ENCODE data around the gene FYN.

The FYN gene

DNA sequence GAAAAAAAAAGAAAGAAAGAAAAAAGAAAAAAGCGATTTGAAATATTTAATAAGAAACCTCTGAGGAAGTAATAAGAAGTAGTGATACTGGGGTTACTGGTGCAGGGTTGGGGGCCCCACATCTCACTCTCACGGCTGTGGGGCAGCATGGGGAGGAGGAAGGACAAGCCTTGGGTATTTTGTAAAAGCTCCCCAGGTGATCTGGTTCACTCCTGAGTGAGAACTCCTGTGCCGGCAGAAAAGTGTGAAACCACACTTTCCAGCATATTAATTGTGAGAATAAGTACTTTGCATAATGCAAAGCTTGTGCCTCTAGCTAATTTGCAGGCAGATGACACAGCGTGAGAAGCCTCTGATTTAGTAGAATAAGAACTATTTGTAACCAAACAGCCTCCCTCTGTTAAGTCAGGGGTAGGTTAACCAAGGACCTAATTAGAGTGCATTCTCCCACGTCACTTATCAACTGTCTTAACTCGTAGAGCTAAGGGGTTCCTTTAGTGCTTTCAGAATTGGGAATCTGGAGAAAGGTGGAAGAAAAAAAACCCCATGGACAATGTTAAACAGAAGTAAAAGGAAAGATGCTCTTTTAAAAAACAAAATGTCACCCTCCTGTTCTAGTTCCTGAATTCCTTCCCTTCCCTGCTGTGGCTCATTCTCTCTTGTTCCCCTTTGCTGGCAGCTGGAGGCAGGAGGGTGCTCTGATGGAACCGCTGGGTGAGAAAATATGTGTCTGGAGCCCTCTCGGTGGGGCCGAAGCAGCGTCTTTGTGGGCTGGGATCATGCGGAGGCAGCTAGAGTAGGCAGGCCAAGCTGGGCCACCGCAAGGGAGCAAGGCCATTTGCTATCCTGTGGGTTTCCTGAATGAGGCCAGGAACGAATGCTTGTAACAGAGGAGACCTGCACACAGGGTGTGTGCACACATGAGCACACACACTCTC, 108.7 kb downstream of the FYN start:
- DNase-seq (ENCODE audit: extremely low read depth, low read depth), result no peak
- no peak overlapping the region for H3K4me3 ChIP-seq (replicated peaks; ENCODE audit: low read depth, low read length)
- TF ChIP-seq CTCF (IDR thresholded peaks at IDR 0.05; ENCODE audit: low read depth, low read length, missing control alignments), result no peak

DNA sequence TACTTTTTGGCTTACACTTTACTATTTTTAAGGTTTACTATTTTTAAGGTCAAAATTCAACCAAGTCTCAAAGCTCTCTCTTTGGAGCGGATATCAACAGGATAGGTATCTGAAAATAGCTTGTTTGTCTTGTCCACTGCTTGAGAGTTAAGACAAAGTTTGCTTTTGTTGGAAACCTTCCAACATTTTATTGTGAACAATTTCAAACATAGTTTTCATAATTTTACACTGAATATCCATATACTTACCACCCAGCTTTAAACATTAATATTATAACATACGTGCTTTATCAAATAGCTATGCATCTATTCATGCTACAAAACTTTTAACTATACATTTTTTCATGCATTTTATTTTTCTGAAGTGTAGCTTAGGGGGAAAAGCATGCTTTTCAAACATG, 109.9 kb downstream of the FYN start:
- H3K4me3 ChIP-seq (replicated peaks; ENCODE audit: low read depth, low read length), result no peak overlapping the region
- TF ChIP-seq CTCF (IDR thresholded peaks at IDR 0.05; ENCODE audit: low read depth, low read length, missing control alignments), result no peak
- no peak for DNase-seq (ENCODE audit: extremely low read depth, low read depth)

DNA sequence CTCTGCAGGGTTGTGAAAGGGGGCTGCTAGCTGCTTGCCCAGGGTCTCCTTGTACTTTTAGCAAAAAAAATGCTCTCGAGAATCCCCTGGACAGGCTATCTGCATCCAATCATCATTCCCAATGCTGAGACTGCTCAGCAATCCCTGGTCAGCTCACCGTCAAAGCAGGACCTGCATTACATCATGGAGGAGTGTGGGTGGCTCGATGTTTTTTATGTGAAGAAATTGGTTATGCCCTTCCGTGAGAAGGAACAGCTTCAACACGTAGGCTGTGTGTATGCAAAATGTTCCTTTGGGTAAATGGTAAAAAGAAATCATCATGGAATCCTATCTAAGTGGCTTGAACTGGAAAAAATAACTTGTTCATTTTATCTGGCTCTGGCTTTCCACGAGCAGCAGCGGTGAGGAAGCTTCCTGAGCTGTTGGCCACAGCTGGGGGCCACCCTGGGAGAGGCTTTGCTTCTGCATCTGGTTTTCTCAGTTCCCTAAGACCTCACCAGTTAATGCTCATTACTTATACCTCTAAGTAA, 111.4 kb downstream of the FYN start:
- no peak overlapping the region for H3K4me3 ChIP-seq (replicated peaks; ENCODE audit: low read depth, low read length)
- TF ChIP-seq CTCF (IDR thresholded peaks at IDR 0.05; ENCODE audit: low read depth, low read length, missing control alignments), result no peak
- no peak for DNase-seq (ENCODE audit: extremely low read depth, low read depth)

DNA sequence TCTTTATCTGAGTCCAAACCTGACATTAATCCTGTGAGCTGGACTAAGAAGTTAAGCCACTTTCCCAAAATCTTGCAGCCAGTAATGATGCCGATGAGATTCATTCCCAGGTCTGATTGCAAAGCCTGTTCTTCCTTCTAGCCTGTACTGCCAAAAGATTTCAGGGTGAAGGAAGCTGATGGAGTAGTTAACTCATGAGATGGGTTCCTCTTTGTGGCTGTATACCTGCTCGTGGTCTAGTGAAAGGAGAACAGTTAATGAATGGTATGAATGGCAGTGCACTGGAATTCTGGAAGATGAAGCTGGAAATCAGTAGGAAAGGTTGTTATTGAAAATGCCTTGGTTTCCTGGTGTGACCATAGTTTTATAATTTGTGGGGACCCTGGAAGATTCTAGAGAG, 112.0 kb downstream of the FYN start:
- no peak for TF ChIP-seq CTCF (IDR thresholded peaks at IDR 0.05; ENCODE audit: low read depth, low read length, missing control alignments)
- H3K4me3 ChIP-seq (replicated peaks; ENCODE audit: low read depth, low read length), result no peak overlapping the region
- DNase-seq (ENCODE audit: extremely low read depth, low read depth), result no peak

DNA sequence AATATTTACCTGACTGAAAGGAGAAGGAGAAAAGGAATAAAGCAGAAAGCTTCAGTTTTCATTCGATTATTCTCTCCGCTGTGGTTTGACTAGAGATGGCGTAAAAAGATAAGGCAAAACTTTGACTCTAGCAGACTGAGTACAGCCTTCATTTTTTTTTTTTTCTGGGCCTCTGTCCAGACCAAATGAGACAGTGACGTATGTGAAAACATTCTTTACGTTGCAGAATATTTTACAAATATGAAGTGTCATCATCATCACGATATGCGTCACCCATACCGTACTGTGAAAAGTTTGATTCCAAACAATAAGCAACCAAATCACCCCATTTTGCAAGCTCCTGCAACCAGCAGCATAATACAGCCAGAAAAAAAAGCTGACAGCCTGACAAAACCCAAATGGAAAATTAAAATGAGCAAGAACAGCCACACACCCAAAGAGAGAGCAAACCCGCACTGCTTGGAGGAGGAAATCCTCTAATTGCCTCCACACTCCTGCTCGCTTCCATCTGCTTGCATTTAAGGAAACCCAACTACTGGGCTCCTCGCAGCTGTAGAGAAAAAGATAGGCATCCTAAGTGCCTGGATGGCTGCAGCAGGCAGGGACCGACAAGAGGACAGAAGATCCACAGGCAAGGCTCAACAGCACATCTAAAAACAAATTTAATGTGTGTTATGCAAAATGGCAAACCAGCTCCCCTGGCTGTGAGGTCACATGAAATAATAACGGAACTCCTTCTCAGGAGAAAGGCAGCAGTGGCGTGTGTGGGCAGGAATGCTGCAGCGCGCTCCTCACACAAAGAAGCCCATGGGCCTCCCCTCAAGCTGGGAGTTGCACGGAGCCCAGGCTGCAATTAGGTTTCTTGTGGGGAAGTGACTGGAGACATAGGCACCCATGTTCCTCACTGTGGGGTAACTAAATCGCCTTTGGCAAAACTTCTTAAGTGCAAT, 113.1 kb downstream of the FYN start:
- no peak for TF ChIP-seq CTCF (IDR thresholded peaks at IDR 0.05; ENCODE audit: low read depth, low read length, missing control alignments)
- no peak for DNase-seq (ENCODE audit: extremely low read depth, low read depth)
- H3K4me3 ChIP-seq (replicated peaks; ENCODE audit: low read depth, low read length), result no peak overlapping the region

DNA sequence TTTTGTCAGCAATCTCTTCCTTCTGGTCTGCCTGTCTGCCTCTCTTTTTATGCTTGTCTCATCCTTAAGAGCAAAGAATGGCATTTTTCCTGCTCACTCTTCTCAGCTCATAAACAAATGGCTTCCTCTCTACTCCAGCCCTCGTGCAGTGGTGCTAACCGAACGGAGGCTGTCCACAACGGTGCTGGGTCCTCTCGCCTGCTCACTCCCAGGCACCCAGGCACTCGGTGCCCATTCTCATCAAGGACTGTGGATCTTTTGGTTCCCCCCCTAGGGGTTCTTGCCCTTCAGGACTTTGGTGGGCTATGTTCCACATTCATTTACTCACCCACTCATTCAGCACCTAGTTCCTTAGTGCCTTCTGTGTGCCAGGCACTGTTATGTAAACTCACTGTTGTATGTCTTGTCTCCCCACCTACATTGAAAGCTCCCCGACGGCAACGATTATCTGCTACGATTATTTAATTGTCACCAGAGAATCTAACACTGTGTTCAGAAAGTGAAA, 113.9 kb downstream of the FYN start:
- no peak overlapping the region for H3K4me3 ChIP-seq (replicated peaks; ENCODE audit: low read depth, low read length)
- no peak for DNase-seq (ENCODE audit: extremely low read depth, low read depth)
- TF ChIP-seq CTCF (IDR thresholded peaks at IDR 0.05; ENCODE audit: low read depth, low read length, missing control alignments), result no peak
